HG03045 (cell line): ENCODE measurements around the gene OBSCN.
"Not testable (repeated sequence)": the region's sequence is repeated elsewhere in the genome, so short reads cannot be mapped to it uniquely, and the experiment has no call there.

Source experiments
- ATAC-seq: cut with Tn5 transposase; IDR thresholded peaks from one replicate; pipeline ENCODE4 v1.9.1; 2021; ENCODE audit warnings: mild to moderate bottlenecking, moderate library complexity; ENCODE audit not compliant: unreplicated experiment

The OBSCN gene

DNA sequence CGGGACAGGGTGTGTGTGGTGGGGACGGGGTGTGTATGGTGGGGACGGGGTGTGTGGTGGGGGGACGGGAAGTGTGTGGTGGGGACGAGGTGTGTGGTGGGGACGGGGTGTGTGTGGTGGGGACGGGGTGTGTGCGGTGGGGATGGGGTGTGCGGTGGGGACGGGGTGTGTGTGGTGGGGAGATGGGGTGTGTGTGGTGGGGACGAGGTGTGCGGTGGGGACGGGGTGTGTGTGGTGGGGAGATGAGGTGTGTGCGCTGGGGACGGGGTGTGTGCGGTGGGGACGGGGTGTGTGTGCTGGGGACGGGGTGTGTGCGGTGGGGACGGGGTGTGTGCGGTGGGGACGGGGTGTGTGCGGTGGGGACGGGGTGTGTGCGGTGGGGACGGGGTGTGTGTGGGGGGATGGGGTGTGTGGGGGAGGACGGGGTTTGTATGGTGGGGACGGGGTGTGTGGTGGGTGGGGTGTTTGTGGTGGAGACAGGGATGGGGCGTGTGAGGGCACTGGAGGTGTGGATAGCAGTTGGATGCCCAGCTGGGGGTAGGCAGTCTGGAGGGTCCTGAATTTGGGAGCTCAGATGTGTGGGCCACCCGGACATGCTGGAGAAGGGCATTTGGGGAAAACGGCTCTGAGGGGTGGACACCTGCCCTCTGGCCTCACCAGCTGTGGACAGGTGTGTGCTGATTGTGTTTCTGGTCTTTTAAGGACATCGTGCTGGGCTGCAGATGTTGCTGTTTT is 25.4 kb upstream of the OBSCN start:
- ATAC-seq = no peak

DNA sequence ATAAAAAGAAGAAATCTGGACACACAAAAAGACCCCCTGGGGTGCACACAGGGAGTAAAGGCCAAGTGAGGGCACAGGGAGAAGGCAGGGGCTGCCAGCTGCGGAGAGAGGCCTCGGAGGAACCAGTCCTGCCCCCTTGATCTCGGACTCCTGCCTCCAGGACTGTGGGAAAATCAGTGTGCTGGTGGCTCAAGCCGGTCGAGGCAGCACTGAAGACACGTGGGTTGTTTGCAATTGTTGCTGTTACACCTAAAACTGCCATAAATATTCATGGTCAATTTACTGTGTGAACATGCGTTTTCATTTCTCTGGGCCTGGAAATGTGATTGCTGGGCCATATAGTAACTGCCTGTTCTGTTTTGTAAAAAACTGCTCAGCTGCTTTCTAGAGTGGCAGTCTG is 23.7 kb upstream of the OBSCN start:
- ATAC-seq = no peak

DNA sequence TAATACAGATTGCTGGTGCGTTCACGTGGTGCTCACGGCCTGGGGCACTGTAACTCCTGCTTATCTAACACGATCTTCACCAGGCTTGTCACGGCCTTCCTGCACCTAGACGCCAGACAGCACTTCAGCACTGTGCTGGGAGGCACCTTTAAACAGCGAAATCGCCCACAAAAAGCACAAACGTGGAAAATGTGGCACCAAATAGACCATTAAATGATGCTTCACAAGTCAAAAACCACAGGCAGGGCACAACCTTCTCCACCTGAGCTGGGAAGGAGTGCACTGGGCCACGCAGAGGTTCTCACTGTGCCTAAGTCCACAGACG is 22.2 kb upstream of the OBSCN start:
- no peak for ATAC-seq

DNA sequence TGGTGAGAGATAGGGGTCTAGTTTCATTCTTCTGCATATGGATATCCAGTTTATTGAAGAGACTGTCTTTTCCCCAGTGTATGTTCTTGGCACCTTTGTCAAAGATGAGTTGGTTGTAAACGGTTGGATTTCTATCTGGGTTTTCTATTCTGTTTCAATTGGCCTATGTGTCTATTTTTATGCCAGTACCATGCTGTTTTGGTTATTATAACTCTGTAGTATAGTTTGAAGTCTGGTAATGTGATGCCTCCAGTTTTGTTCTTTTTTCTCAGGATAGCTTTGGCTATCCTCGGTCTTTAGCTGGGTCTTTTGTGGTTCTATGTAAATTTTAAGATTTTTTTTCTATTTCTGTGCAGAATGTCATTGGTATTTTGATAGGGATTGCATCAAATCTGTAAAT is 19.6 kb upstream of the OBSCN start:
- ATAC-seq = not testable (repeated sequence)

DNA sequence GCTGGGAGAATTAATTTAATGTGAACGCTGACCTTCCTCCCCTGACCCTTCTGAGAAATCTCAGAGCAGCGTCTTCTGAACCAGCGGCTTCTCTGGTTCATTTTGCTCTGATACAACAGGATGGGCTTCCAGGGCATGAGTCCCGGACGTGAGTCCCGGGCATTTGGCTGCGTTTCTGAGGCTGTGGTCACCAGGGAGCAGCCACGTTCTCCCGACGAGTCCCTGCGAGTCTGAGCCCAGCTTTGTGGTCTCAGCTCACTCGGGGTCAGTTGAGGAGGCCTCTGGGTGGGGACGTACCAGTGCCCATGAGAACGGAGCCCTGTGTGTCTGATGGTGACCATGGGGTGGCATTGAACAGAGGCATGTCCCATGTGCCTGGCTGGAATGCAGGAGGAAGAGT is 17.7 kb upstream of the OBSCN start:
- ATAC-seq = no peak

DNA sequence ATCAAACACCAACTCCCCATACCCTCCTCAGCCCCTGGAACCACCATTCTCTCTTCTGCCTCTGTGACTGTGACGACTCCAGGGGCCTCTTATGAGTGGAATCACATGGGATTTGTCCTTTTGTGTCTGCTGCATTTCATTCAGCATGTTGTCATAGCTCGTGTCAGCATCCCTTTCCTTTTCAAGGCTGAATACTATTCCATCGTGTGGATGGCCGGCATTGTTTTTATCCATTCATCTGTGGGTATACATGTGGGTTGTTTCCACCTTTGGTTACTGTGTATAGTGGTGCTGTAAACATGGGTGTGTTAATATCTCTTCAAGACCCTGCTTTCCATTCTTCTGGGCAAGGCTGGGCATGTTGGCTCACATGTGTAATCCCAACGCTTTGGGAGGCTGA is 17.1 kb upstream of the OBSCN start:
- ATAC-seq = no peak

DNA sequence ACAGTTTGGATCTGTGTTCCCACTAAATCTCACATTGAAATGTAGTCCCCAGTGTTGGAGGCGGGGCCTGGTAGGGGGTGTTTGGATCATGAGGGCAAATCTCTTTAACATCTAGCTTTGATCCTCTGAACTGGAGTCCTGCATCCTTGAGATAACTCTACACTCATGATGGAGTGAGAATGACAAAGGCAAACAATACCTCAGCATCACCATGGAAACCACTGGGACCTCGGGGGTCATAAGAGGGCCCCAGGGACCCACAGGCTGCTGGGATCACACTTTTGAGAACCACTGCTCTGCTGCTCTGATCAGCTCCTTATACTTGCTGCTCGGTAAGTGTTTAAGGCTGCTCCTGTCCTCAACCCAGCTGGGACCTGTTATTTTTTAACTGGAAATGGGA is 13.4 kb upstream of the OBSCN start:
- no peak for ATAC-seq

DNA sequence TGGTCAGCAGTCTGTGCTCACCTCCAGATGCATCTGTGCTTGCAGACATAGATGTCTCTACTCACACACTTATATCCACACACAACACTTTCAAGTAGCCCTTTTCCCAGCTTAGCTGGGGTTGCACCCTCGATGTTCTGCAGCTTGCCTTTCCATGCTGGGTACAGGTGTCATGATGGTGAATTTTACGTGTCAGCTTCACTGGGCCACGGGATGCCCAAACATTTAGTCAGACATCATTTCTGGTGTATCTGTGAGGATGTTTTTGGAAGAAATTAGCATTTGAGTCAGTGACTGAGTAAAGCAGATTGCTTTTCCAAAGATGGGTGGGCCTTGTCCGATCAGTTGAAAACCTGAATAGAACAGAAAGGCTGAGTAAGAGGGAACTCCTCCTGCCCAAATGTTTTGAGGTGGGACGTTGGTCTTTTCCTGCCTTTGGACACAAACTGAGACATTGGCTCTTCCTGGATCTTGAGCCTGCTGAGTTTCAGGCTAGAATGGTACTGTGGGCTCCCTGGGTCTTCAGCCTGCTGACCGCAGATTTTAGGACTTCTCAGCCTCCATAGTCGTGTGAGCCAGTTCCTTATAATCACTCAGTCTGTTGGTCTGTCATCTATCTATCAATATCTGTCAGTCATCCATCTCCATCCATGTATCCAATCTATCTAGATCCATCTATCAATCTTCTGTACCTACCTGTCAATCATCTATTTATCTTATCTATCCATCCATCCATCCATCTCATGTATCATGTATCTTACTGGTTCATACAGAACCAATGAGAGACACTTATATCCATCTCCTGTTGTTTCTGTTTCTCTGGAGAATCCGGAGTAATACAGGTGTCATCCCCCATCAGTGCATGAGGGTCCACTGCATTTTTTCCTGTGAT is 12.7 kb upstream of the OBSCN start:
- no peak for ATAC-seq

DNA sequence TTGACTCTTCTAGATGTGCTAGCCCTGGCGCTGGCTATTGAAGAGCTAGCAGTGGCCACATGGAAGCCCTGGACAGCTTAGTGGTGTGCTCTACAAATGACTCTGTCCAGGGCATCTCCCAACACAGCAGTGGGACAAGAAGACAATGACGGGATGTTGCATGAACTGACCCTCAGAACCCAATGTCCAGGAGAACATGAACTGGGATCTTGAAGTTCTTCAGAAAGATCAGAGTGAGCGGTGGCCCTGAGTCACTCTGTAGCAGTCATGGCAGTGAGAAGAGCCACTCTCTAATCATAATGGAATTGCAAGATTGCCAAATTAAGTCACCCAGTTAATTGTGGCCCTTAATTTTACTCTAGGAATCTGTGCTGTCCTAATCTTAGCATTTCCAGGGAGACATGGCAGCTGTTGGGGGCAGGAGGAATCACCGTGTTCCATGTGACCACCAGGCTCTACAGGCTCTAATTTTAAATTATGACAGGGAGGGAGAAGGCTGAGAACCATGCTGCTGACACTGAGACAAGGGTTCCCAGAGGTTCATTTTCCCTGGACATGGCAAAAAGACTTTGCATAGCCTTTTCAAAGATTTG is 10.2 kb upstream of the OBSCN start:
- no peak for ATAC-seq

DNA sequence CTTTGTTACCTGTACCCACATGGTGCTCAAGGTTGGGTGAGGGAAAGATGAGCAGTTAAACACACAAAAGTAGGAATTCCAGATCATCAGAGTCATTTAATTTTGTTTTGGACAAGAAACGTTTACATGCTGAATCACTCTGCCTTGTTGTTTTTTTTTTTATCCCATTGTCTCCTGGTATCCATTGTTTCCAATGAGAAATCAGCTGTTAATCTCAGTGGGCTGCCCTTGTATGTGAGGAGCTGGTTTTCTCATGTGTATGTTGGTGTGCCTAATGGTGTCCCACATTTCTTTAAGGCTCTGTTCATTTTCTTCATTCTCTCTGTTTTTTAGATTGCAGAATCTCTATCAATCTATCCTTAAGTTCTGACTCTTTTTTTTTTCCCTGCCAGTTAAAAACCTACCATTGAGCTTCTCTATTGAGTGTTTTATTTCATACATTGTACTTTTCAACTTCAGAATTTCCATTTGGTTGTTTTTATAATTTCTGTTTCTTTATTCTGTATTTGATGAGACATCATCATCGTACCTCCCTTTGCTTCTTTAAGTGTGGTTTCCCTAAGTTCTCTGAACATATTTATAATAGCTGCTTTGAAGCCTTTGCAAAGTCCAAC is 8.8 kb upstream of the OBSCN start:
- no peak for ATAC-seq

DNA sequence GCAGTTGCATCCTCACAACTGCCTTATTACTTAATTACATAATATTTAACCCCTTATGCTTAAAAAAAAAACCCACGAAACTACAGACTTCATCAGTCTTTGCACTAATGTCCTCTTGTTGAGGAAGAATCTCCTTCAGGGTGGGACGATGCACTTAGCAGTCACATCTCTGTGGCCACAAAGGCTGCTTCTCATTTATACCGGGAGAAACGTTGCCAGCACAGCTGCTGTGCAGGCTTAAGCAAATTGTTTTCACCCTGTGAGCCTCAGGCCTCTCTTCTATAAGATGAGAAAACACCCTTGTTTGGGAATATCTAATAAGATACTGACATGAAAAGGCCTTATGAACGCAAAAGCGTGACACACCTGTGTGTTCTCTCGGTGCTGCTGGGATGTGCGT is 2.9 kb upstream of the OBSCN start:
- no peak for ATAC-seq

DNA sequence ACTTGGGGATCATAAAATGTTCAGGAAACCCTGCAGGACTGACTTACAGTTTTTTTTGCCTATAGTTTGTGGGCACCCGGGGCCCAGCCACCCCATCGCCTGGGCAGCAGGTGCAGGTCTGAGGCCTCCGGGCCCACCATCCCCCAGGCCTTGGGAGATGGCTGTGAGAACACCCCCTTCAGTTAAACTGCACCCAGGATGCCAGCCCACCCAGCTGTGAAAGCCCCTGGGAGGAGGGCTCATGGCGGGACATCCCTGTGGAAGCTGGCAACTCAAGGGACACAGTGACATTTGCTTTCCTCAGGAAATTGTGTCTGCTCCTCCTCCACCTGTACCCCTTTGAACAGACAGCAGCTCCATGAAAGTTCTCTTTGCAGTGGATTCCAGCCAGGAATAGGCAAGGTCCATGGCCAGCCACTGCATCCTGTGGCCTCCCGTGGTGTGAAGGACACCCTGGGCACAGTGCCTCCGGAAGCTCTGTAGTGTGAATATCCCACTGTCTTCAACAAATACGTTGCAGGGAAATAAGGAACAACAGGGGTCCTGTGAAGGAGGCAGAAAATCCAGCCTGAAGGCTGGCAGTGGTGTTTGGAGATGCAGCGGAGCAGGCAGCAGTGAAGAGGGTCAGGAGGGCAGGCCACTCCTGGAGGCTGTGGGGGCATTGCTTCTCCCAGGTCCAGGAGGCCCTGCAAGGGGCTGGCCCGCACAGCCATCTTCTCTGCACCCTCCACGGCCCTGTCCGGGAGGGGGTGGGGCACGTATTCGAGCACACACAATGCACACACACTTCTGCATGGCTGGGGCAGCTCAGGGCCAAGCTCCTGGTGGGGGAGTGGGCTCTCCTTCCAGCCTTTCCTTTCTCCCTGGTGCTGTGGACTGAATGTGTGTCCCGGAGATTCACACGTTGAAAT is 2.1 kb upstream of the OBSCN start:
- no peak for ATAC-seq

DNA sequence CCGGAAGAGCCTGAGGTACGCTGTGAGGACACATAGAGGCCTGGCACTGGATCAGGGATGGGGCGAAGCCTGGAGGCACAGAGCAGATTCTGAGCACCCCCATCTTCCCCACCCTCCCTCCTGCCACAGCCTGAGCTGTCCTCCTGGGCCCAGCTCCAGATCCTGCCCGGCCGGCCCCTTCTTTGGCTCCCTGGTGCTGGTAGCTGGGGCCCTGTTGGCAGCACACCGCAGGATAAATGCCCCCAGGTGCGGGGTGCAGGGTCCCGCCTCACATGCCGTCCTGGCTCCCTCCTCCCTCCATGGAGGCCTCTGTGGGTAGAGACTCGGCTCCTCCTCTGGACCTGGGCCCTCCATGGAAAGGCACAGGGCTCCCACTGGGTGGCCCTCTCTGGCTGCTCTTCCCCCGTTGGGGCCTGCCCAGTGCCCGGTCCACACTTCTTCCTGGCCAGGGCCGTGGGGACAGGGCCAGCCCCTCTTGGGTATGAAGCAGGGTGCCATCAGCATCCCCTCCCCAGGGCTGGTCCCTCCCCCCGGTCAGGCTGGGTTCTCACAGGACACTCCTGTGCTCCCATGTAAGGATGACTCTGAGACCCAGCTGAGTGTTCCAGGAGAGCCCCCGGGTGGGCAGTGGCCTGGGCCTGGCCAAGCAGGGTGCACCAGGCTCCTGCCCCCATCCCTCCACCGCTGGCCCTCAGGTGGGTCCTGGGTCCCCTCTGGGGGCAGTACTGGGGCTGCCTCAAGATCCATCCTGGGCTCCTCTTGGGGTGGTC is 1.1 kb upstream of the OBSCN start:
- ATAC-seq = no peak

DNA sequence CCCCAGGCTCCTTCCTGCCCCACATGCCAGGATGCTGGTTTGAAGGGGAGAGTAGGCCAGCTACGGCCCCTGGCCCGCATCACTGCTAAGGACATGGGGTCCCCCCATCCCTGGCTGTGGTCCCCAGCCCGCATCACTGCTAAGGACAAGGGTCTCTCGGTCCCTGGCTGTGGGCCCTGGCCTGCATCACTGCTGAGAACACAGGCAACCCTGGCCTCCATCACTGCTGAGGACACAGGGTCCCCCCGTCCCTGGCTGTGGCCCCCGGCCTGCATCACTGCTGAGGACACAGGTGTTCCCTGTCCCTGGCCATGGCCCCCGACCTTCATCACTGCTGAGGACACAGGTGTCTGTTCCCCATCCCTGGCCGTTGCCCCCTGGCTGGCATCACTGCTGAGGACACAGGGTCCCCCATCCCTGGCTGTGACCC is 448 bp upstream of the OBSCN start:
- ATAC-seq = no peak

DNA sequence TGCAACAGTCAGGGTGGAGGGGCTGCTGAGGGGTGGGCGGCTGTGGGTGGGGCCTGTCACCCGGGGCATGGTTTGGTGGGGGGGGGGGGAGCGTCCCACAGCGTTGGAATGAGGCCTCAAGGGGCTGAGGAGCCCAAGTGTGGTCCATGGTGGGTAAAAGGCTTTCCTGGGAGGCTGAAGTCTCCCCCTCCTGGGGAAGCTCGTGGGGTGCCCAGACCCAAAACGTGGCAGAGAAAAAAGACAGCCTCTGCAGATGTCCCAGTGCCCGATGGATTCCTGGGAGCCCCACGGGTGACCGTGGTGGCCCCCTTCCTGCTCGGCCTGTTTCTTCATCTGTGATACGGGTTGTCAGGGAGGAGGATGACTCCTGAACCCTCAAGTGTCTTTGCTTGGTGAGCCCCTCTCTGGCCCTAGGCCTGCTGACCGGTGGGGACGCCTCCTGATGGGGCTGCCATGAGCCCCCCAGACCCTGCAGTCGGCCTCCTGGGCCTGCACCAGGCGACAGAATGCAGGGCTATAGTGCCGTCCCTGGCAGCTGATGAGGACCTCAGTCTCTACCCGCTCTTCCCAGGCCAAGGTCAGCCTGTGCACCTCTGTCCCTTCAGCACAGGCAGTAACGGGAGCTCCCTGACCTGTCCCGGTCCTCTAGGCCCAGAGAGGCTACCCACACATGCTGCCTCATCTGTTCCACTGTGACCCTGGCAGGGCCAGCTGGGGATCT is 1.1 kb downstream of the OBSCN start:
- ATAC-seq = no peak

DNA sequence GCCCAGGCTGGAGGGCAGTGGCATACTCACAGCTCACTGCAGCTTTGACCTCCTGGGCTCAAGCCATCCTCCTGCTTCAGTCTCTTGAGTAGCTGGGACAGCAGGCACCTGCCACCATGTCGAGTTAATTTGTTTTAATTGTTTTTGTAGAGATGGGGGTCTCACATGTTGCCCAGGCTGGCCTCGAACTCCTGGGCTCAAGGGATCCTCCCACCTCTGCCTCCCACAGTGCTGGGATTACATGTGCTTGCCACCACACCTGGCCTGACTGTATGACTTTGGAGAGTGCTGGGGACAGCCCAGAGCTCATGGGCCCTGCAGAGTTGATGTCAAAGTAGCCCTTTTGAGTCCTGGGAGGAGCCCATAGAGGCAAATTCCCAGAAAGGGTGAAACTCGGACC is 1.8 kb downstream of the OBSCN start:
- no peak for ATAC-seq

DNA sequence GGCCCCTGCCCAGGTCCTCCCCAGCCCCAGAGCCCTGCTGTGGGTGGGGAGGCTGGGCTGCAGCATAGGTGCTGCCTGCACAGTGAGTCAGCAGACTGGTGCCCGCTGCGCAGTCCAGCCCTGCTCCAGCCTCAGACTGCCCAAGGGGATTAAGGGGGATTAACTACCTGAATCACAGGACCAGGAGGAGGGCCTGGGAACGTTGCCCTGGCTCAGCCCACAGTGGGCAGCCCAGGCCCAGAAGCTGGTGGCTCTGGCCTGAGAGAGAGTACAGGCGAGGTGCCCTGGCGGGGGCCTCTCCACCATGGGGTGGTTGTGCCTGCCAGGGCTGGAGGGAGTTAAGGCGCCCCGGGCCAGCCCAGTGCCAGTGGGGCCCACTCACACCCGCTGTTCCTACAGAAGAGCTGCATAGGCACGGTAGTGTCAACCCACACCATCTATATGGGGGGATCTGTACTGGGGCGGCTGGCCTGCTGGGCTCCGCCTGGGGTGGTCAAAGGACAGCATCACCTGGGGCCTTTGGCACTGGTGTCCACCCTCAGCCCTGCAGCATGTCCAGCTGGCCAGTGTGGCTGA is 2.3 kb downstream of the OBSCN start:
- no peak for ATAC-seq

DNA sequence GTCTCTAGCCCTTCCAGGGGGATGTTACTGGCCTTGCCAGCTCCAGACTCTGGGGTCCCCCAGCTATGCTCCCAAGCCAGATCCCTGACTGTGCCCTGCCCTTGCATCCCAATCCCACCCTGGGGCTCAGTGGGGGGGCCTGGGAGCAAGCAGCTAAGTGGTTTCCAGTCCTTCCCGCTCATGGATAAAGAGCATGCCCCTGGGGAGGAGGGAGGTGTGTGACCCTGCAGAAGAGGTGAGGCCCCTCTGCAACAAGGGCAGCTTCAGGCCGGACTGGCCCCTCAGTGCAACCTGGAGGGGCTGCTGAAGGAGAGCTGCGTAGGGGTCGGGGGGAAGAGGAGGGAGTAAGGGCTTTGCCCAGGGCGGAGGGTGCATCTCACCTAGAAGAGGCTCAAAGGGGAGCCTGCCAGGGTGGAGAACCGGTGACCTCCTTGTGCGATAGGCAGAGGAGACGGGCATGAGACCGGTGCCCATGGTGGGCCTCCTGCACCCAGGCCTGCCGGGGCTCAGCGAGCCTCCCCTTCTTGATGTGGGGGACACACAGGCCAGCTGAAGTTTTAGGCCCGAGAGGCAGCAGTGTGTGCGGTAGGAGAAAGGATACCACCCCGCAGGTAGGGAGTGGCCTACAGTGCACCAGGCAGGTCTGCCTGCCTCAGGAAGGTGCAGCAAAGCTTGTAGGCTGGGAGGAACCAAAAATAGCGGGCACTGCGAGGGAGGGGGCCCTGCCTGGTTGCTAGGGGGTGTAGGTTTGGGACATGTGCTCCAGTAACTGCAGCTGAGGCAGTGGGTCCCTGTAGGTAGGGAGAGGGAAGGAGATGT is 3.1 kb downstream of the OBSCN start:
- ATAC-seq = no peak
